Smooth muscle cell of bladder (primary cell): Measurements from ENCODE around the gene ULBP2. TPM values are rescaled to one million over a fixed set of nuclear protein-coding genes. Genes with fewer than 3 reads are reported as not detected.

Source experiments
- total RNA-seq: library from RNA; depleted of rRNA; stranded (reverse); fragments of >200 nt; gene quantifications from 2 replicates; pipeline ENCODE4 v1.2.3, GENCODE V29; 2014

ULBP2 gene, protein sequence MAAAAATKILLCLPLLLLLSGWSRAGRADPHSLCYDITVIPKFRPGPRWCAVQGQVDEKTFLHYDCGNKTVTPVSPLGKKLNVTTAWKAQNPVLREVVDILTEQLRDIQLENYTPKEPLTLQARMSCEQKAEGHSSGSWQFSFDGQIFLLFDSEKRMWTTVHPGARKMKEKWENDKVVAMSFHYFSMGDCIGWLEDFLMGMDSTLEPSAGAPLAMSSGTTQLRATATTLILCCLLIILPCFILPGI
- total RNA-seq, result 2.6 and 2.7 TPM in 2 replicates

DNA sequence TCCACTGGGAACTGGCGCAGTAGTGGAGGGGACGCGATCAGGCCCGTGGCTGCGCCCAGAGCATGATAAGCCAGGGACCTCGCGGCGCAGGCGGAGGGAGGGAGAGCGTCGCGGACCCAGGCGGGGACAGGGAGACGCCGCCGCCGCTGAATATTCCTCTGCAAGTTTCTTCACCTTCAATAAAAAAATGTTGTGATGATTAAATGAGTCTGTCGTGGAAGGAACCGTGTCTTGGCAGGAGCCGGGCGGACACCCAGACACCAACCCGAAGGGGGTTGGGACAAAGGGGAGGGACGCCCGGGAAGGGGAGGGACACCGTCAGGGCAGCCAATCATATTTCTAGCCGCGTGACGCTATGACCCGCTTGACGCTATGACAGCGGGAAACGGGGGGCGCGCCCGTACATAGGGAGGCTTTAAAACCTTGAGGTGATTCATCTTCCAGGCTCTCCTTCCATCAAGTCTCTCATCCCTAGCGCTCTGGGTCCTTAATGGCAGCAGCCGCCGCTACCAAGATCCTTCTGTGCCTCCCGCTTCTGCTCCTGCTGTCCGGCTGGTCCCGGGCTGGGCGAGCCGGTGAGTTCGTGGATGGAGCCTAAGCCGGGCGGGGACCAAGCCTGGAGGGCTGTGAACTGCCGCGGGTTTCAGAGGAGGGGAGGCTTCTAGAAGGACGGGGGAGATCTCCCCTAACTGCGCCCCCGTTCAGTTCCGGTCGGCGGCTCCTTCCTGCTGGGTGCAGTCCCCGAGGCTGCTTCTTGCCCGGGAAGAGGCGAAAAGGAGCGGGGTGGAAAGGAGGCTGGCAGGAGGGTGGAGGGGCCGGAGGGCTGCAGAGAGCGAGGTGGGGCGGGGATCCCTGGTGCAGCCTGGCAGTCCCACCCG lies at the start of gene ULBP2:
ULBP2 (plus strand) TSS at position 432 of the 878 bp plus-strand sequence; CDS start at position 491, 59 bp downstream.

DNA sequence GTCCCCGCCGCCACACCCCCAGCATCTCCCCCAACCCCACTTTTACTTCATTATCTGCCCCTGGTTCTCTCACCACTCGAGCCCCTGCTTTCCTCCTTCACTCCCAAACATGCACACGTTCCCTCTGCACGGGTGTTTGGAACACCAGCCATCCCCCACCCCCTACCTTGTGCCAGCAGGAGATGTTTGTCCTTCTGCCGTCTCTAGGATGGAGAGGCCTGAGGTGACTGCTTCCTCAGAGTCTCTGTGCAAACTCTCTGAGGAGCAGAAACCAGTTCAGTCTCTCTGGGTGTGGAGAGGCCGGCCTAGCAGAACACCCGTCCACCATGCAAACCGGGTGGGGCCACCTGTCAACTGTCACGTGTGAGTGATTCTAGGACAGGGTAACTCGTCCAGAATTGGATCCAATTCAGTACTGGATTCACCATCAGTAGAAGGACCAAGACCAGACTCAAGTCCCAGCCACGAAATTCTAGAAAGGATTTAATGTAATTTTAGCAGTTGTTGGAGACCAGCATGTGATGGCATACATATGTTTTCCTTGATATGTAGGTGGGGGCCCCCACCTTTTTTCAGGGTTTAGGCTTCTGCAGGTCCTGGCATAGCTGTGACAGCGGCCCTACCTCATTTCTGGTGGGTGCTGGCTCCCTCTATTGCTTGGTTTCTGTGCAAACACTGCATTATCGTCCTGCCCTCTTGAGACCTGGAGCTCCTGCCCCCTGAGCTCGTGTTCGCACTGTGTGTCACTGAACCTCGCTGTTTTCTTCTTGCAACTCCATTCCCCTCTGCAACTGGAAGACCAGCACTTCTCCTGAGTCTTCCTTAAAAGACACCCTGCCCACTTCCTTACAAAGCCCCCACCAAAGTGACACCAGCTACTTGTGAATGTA lies 43.7 kb upstream of the ULBP2 start, which contains the start of gene RAET1E:
RAET1E (minus strand) TSS at position 259 of the 890 bp plus-strand sequence. CDS start 7,212 bp downstream, outside the sequence.

DNA sequence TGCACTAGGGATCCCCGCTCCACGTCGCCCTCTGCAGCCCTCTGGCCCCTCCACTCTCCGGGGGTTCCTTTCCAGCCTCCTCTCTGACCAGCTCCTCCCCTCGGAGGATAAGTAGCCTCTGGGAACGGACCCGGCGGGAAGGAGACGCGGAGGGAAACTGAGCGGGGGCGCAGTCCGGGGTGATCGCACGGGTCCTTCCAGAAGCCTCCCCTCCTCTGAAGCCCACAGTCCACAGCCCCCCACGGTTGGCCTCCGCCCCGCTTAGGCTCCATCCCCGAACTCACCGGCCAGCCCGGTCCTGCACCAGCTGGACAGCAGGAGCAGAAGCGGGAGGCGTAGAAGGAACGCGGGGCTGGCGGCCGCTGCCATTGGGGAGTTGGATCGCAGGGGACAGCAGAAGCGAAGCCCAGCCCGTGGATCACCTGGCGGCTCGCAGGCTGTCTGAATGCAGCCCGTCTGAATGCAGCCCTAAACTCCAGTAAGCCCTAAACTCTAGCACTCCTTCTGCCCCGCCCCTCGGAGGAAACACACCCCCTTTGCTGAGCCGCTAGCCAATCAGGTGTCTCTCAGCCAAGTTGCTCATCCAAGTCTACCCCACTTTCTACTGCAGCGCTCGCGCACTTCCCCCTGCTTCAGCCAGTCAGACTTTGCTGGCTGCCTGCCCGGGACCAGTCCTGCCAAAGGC lies 19.0 kb upstream of the ULBP2 start, which contains the start of gene RAET1G:
RAET1G (minus strand) TSS at position 480 of the 685 bp plus-strand sequence; CDS start at position 369, 111 bp downstream.

DNA sequence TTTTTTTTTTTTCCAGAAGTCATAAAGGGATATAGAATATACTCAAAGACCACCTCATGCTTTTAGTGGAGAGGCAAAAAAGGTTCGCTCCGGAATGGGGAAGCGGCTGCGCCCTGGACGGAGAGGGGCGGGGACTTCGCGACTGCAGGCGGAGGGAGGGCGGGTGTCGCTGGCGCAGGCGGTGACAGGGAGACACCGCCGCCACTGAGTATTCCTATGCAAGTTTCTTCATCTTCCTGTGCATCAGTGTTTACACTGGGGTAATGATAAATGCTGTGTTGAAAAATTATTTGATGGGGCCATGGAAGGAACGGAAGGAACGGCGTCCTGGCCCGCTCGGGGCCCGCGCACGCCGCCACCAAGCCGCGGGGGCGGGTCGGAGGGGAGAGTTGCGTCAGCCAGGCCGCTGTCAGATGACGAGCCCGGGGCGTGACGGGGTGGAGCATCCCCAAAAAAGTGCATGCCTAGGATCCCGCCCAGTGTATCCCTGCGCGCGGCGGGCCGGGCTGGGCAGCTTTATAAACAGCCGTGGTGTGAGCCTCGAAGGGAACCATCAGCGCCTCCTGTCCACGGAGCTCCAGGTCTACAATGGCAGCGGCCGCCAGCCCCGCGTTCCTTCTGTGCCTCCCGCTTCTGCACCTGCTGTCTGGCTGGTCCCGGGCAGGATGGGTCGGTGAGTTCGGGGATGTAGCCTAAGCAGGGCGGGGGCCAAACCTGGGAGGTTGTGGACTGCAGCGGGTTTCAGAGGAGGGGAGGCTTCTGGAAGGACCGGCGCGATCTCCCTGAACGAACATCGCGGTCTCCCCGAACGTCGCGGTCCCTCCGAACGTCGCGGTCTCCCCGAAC lies 21.9 kb downstream of the ULBP2 start, which contains the start of gene ULBP1:
ULBP1 (plus strand) TSS at position 482 of the 846 bp plus-strand sequence; CDS start at position 589, 107 bp downstream.

Other genes starting within 250 kb of the ULBP2 start
- 4.9 and 5.0 TPM in 2 replicates for gene LATS1, start 223.9 kb upstream of the ULBP2 start, total RNA-seq
- gene NUP43, start 195.5 kb upstream of the ULBP2 start, total RNA-seq, result 11.5 and 11.8 TPM in 2 replicates
- gene PCMT1, start 192.3 kb upstream of the ULBP2 start, total RNA-seq, result 63.0 and 74.7 TPM in 2 replicates
- 74.2 and 81.4 TPM in 2 replicates for gene LRP11, start 77.7 kb upstream of the ULBP2 start, total RNA-seq
- 0.14 and 0.37 TPM in 2 replicates for gene RAET1E, start 43.9 kb upstream of the ULBP2 start, total RNA-seq
- gene RAET1G, start 18.9 kb upstream of the ULBP2 start, total RNA-seq, result 3.3 and 4.1 TPM in 2 replicates
- gene ULBP1, start 21.9 kb downstream of the ULBP2 start, total RNA-seq, result under 0.01 TPM in 1 of 2 replicates, not detected in the other
- not detected in 2 replicates for gene RAET1L, start 83.5 kb downstream of the ULBP2 start, total RNA-seq
- 3.4 and 12.1 TPM in 2 replicates for gene ULBP3, start 127.1 kb downstream of the ULBP2 start, total RNA-seq
- 0.28 and 0.65 TPM in 2 replicates for gene PPP1R14C, start 201.0 kb downstream of the ULBP2 start, total RNA-seq